ENCODE results near the gene HSPA5.
"Not testable (repeated sequence)": the region's sequence is repeated elsewhere in the genome, so short reads cannot be mapped to it uniquely, and the experiment has no call there.

Gene HSPA5

GRCh38 chr9:125241000-125241862, at the start of gene HSPA5:
Gene HSPA5, minus strand, starts transcription at chr9:125241343. Its CDS starts 217 bp downstream, at chr9:125241126.
- H3K27ac ChIP-seq = peak within 1 kb of the TSS; percentile 94
- H2AFZ ChIP-seq (ENCODE audit: low read depth) = peak within 1 kb of the TSS; percentile 76
- H3K9ac ChIP-seq = peak within 1 kb of the TSS; percentile 99
- H3K36me3 ChIP-seq (ENCODE audit: insufficient read depth) = peaks cover 38% of the 10 kb centered on the region
- H3K4me1 ChIP-seq (ENCODE audit: low read depth, poor library complexity, severe bottlenecking) = peaks cover 32% of the 10 kb centered on the region
- peaks cover 36% of the 10 kb centered on the region for H4K20me1 ChIP-seq (ENCODE audit: insufficient read depth)
- no peak; the same call in 1 of the 2 replicates for TF ChIP-seq CTCF (conservative IDR thresholded peaks at IDR 0.05; ENCODE audit: low read depth, low read length)
- H3K27me3 ChIP-seq (ENCODE audit: insufficient read depth, low read depth) = no peaks in the 10 kb centered on the region; the same call in 1 of the 2 replicates
- H3K4me3 ChIP-seq (IDR thresholded peaks at IDR 0.05; ENCODE audit: insufficient read depth, low read depth, low read length) = no peak within 1 kb of the TSS
- H3K79me2 ChIP-seq (ENCODE audit: insufficient read depth, low read depth) = peaks cover 49% of the 10 kb centered on the region
- H3K4me2 ChIP-seq = peak within 1 kb of the TSS; percentile 90

GRCh38 chr9:125286935-125287433, 45.8 kb upstream of the HSPA5 start:
- H2AFZ ChIP-seq (ENCODE audit: low read depth); H3K9ac ChIP-seq; H3K27ac ChIP-seq; H3K36me3 ChIP-seq (ENCODE audit: insufficient read depth); H3K4me3 ChIP-seq (IDR thresholded peaks at IDR 0.05; ENCODE audit: insufficient read depth, low read depth, low read length); H3K4me1 ChIP-seq (ENCODE audit: low read depth, poor library complexity, severe bottlenecking); H4K20me1 ChIP-seq (ENCODE audit: insufficient read depth); H3K4me2 ChIP-seq; H3K27me3 ChIP-seq (ENCODE audit: insufficient read depth, low read depth): not testable (repeated sequence)
- H3K79me2 ChIP-seq (ENCODE audit: insufficient read depth, low read depth) = peaks cover 31% of the 10 kb centered on the region

- Histone ChIP-seq H3K9ac (no peak overlapping the region), H4K20me1 (ENCODE audit: insufficient read depth) (no peaks in the 10 kb centered on the region), H3K4me1 (ENCODE audit: low read depth, poor library complexity, severe bottlenecking) (peaks cover 10% of the 10 kb centered on the region), H3K27me3 (ENCODE audit: insufficient read depth, low read depth) (no peaks in the 10 kb centered on the region), H2AFZ (ENCODE audit: low read depth) (no peak overlapping the region), H3K27ac (no peak overlapping the region), H3K4me2 (no peak overlapping the region), H3K36me3 (ENCODE audit: insufficient read depth) (no peaks in the 10 kb centered on the region), H3K4me3 (IDR thresholded peaks at IDR 0.05; ENCODE audit: insufficient read depth, low read depth, low read length) (no peak overlapping the region), H3K79me2 (ENCODE audit: insufficient read depth, low read depth) (peaks cover 42% of the 10 kb centered on the region)
- TF ChIP-seq CTCF (conservative IDR thresholded peaks at IDR 0.05; ENCODE audit: low read depth, low read length) = no peak
These were observed 43.7 kb upstream of the HSPA5 start for GRCh38 chr9:125284855-125285254.

GRCh38 chr9:125280945-125281344, 39.8 kb upstream of the HSPA5 start:
- H3K4me1 ChIP-seq (ENCODE audit: low read depth, poor library complexity, severe bottlenecking) = no peaks in the 10 kb centered on the region
- H3K4me3 ChIP-seq (IDR thresholded peaks at IDR 0.05; ENCODE audit: insufficient read depth, low read depth, low read length) = no peak overlapping the region
- no peak for TF ChIP-seq CTCF (conservative IDR thresholded peaks at IDR 0.05; ENCODE audit: low read depth, low read length)
- no peaks in the 10 kb centered on the region; the same call in 1 of the 2 replicates for H3K36me3 ChIP-seq (ENCODE audit: insufficient read depth)
- H3K4me2 ChIP-seq = no peak overlapping the region
- H3K27ac ChIP-seq = no peak overlapping the region
- no peak overlapping the region for H2AFZ ChIP-seq (ENCODE audit: low read depth)
- H3K9ac ChIP-seq = no peak overlapping the region
- no peaks in the 10 kb centered on the region for H4K20me1 ChIP-seq (ENCODE audit: insufficient read depth)
- no peaks in the 10 kb centered on the region for H3K27me3 ChIP-seq (ENCODE audit: insufficient read depth, low read depth)
- peaks cover 50% of the 10 kb centered on the region for H3K79me2 ChIP-seq (ENCODE audit: insufficient read depth, low read depth)

GRCh38 chr9:125277411-125277810, 36.3 kb upstream of the HSPA5 start:
- H3K27ac ChIP-seq = no peak overlapping the region
- H3K4me2 ChIP-seq = no peak overlapping the region
- no peak overlapping the region for H3K4me3 ChIP-seq (IDR thresholded peaks at IDR 0.05; ENCODE audit: insufficient read depth, low read depth, low read length)
- H4K20me1 ChIP-seq (ENCODE audit: insufficient read depth) = no peaks in the 10 kb centered on the region
- no peak overlapping the region for H3K9ac ChIP-seq
- peaks cover 70% of the 10 kb centered on the region for H3K79me2 ChIP-seq (ENCODE audit: insufficient read depth, low read depth)
- TF ChIP-seq CTCF (conservative IDR thresholded peaks at IDR 0.05; ENCODE audit: low read depth, low read length) = no peak
- peaks cover 6% of the 10 kb centered on the region for H3K4me1 ChIP-seq (ENCODE audit: low read depth, poor library complexity, severe bottlenecking)
- no peak overlapping the region for H2AFZ ChIP-seq (ENCODE audit: low read depth)
- no peaks in the 10 kb centered on the region for H3K27me3 ChIP-seq (ENCODE audit: insufficient read depth, low read depth)
- no peaks in the 10 kb centered on the region; the same call in 1 of the 2 replicates for H3K36me3 ChIP-seq (ENCODE audit: insufficient read depth)
